Natural killer cell (primary cell): Measurements from ENCODE around the gene BBX. TPM values are rescaled to one million over a fixed set of nuclear protein-coding genes. Genes with fewer than 3 reads are reported as not detected.

Experiments
- ATAC-seq, 3 donors: fragments of 150-1000 bp in 2 of 3; fragments of 200-7000 bp in 1 of 3; cut with Tn5 transposase; 1 replicate in 1 of 3; 2 replicates in 2 of 3; pipeline ENCODE4 v1.10.0; 2021; ENCODE audit warnings: mild to moderate bottlenecking in 2 of 3, moderate library complexity in 2 of 3
- DNase-seq, 2 donors: peaks; one replicate each; pipeline versions ENCODE4 v3.0.0 to v3.0.0-alpha.2; 2013 to 2021; ENCODE audit warnings: mixed read lengths in 1 of 2
- H3K27ac ChIP-seq: one replicate; pipeline ENCODE4 v1.5.1; 2013; ENCODE audit warnings: mild to moderate bottlenecking, low read length
- H3K27me3 ChIP-seq: one replicate; pipeline ENCODE4 v1.6.1; 2013; ENCODE audit warnings: low read length; ENCODE audit not compliant: control insufficient read depth, insufficient read depth
- H3K36me3 ChIP-seq: one replicate; pipeline ENCODE4 v1.6.1; 2013; ENCODE audit warnings: low read length; ENCODE audit not compliant: control insufficient read depth, insufficient read depth
- H3K4me1 ChIP-seq: one replicate; pipeline ENCODE4 v1.6.1; 2013; ENCODE audit warnings: low read length; ENCODE audit not compliant: control insufficient read depth, insufficient read depth
- H3K4me3 ChIP-seq: one replicate; pipeline ENCODE4 v1.5.1; 2013; ENCODE audit warnings: low read length
- H3K9me3 ChIP-seq: one replicate; pipeline ENCODE4 v1.6.1; 2013; ENCODE audit warnings: low read length; ENCODE audit not compliant: control insufficient read depth, insufficient read depth
- H3K27ac Mint-ChIP-seq, 2 donors: one replicate each; pipeline ENCODE4 v1.8.0; 2022; ENCODE audit warnings: mild to moderate bottlenecking in 2 of 2, mixed read lengths in 2 of 2, moderate library complexity in 1 of 2
- H3K27me3 Mint-ChIP-seq, 2 donors: one replicate each; pipeline ENCODE4 v1.8.0; 2022; ENCODE audit warnings: low read depth in 2 of 2, mixed read lengths in 2 of 2
- H3K36me3 Mint-ChIP-seq: one replicate; pipeline ENCODE4 v1.8.0; 2022; ENCODE audit warnings: mixed read lengths
- H3K4me1 Mint-ChIP-seq, 2 donors: one replicate each; pipeline ENCODE4 v1.8.0; 2022; ENCODE audit warnings: mixed read lengths in 2 of 2
- H3K4me3 Mint-ChIP-seq: one replicate; pipeline ENCODE4 v1.8.0; 2022; ENCODE audit warnings: mild to moderate bottlenecking, moderate library complexity, mixed read lengths
- H3K9me3 Mint-ChIP-seq, 2 donors: one replicate each; pipeline ENCODE4 v1.8.0; 2022; ENCODE audit warnings: mixed read lengths in 2 of 2
- WGBS: methylation state at CpG from one replicate; pipeline ENCODE4 v1.1.7; 2013; ENCODE audit warnings: missing lambda C conversion rate; ENCODE audit not compliant: insufficient coverage; 5-methylcytosine and 5-hydroxymethylcytosine counted together
- intact Hi-C: fragments of 100-400 bp; cut with micrococcal nuclease; formaldehyde crosslinking; loops from one replicate; pipeline ENCODE4 v1.14.2; 2022
- total RNA-seq, 4 donors: library from RNA; stranded (reverse); fragments of 120-200 nt in 1 of 4; gene quantifications; one replicate each; pipeline versions ENCODE4 v1.2.3 to v1.2.4, GENCODE V29; 2013 to 2022
- TF ChIP-seq, protein P1 (sequence below): fragments of 200-600 bp; IDR thresholded peaks from one replicate; pipeline ENCODE4 v1.8.0; 2022; ENCODE audit warnings: antibody characterized with exemption

BBX gene
- total RNA-seq, 3 donors from 2014 or later (not counting 1 experiment from before 2014, with no cell fraction given): 80.0 to 87.1 (median 83.4) TPM

DNA sequence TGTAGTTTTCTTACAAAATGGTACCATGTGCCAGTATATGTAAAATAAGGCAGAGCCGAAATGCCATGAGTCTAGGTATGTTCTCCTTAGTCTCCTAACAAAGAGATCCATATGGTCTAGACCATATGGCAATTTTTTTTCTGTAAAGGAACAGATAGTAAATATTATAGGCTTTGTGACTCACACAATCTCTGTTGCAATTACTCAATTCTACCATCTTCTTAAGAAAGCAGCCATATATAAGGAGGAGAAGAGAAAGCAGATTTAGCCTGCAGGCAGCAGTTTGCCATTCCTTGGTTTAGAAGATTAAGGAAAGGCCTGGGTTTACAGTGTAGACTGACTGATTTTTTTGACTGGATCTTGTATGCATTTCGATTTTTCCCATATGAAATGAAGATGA lies 16.3 kb upstream of the BBX start:
- Histone ChIP-seq H3K9me3 (no peaks in the 10 kb centered on the region), H3K4me1 (no peaks in the 10 kb centered on the region), H3K4me3 (no peak overlapping the region), H3K36me3 (no peaks in the 10 kb centered on the region), H3K27ac (no peak overlapping the region), H3K27me3 (no peaks in the 10 kb centered on the region)
- Mint-ChIP-seq H3K4me1 (no peaks in the 10 kb centered on the region), H3K9me3 (no peaks in the 10 kb centered on the region), H3K27ac (no peak overlapping the region), H3K4me3 (no peak overlapping the region), H3K27me3 (peaks cover 12 to 21% of the 10 kb centered on the region in 2 donors), H3K36me3 (no peaks in the 10 kb centered on the region)
- intact Hi-C loops: no loop called here
- DNase-seq: no peak
- ATAC-seq: no peak
- no CpG with 5 or more reads among the region's 2 CpGs for WGBS
- TF ChIP-seq, protein P1, sequence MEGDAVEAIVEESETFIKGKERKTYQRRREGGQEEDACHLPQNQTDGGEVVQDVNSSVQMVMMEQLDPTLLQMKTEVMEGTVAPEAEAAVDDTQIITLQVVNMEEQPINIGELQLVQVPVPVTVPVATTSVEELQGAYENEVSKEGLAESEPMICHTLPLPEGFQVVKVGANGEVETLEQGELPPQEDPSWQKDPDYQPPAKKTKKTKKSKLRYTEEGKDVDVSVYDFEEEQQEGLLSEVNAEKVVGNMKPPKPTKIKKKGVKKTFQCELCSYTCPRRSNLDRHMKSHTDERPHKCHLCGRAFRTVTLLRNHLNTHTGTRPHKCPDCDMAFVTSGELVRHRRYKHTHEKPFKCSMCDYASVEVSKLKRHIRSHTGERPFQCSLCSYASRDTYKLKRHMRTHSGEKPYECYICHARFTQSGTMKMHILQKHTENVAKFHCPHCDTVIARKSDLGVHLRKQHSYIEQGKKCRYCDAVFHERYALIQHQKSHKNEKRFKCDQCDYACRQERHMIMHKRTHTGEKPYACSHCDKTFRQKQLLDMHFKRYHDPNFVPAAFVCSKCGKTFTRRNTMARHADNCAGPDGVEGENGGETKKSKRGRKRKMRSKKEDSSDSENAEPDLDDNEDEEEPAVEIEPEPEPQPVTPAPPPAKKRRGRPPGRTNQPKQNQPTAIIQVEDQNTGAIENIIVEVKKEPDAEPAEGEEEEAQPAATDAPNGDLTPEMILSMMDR: no peak

DNA sequence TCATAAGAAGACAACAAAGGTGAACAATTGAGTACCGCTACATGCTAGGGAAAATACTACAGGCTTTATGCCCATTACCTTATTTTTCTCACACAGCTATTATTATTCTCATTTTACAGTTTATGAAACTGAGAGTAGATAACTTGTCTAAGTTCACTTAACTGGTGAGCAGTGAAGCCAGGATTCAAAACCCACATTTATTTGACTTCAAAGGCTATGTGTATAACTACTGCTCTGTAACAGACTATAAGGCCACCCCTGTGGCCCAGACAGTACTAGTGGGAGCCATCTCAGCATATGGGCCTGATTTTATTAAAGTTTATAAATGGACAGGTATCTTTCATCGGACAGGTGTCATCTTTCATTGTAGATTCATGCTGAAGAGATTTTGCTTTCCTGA lies 14.4 kb upstream of the BBX start:
- Mint-ChIP-seq H3K36me3 (no peaks in the 10 kb centered on the region), H3K4me3 (no peak overlapping the region), H3K4me1 (no peaks in the 10 kb centered on the region), H3K27ac (no peak overlapping the region), H3K27me3 (peaks cover 16 to 31% of the 10 kb centered on the region in 2 donors), H3K9me3 (no peaks in the 10 kb centered on the region)
- ATAC-seq: no peak
- no peaks in the 10 kb centered on the region for H3K36me3 ChIP-seq
- intact Hi-C loops: no loop called here
- no peaks in the 10 kb centered on the region for H3K27me3 ChIP-seq
- H3K4me1 ChIP-seq: no peaks in the 10 kb centered on the region
- WGBS: 80% methylated on average over 1 of the region's 2 CpGs
- H3K4me3 ChIP-seq: no peak overlapping the region
- DNase-seq: no peak
- H3K27ac ChIP-seq: no peak overlapping the region
- H3K9me3 ChIP-seq: no peaks in the 10 kb centered on the region
- TF ChIP-seq, protein P1: no peak

GRCh38 chr3:107512108-107512507 lies 10.7 kb upstream of the BBX start:
- TF ChIP-seq, protein P1: no peak
- Mint-ChIP-seq H3K27me3 (peaks cover 19 to 35% of the 10 kb centered on the region in 2 donors), H3K4me1 (no peaks in the 10 kb centered on the region), H3K9me3 (no peaks in the 10 kb centered on the region), H3K4me3 (no peak overlapping the region), H3K27ac (no peak overlapping the region), H3K36me3 (no peaks in the 10 kb centered on the region)
- Histone ChIP-seq H3K27ac (no peak overlapping the region), H3K27me3 (no peaks in the 10 kb centered on the region), H3K9me3 (no peaks in the 10 kb centered on the region), H3K4me1 (no peaks in the 10 kb centered on the region), H3K4me3 (no peak overlapping the region), H3K36me3 (no peaks in the 10 kb centered on the region)
- 89% methylated on average over 1 of the region's 1 CpG for WGBS
- intact Hi-C loops: no loop called here
- no peak for ATAC-seq
- no peak for DNase-seq

DNA sequence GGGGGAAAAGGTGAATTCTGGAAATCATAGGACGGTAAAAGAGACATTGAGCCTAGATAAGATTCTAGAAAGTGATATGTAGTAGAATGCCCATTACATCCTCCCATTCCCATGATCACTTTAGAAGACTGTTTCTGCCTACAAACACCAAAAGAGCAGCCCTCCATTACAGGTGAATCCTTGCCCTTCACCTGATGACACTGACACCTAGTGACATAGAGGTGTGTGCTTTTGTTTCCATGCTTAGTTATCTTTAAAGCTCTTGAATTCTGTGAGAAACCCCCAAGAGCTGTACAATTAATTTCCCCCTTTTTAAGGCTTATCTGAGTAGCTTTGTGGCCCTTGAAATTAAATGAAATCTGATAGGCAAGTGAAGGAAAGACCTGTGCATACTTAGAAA lies 8.3 kb upstream of the BBX start:
- no peak overlapping the region for H3K4me3 Mint-ChIP-seq
- no peak overlapping the region for H3K27ac Mint-ChIP-seq
- no peaks in the 10 kb centered on the region for H3K4me1 ChIP-seq
- DNase-seq: peak in 1 of 2 donors; percentile 12
- no peak overlapping the region for H3K27ac ChIP-seq
- TF ChIP-seq, protein P1: no peak
- ATAC-seq: no peak
- no peaks in the 10 kb centered on the region for H3K4me1 Mint-ChIP-seq
- H3K27me3 Mint-ChIP-seq: peaks cover 23 to 44% of the 10 kb centered on the region in 2 donors
- no peaks in the 10 kb centered on the region for H3K9me3 ChIP-seq
- no peaks in the 10 kb centered on the region for H3K36me3 Mint-ChIP-seq
- no peaks in the 10 kb centered on the region for H3K9me3 Mint-ChIP-seq
- no peak overlapping the region for H3K4me3 ChIP-seq
- no CpG with 5 or more reads among the region's 1 CpG for WGBS
- H3K27me3 ChIP-seq: no peaks in the 10 kb centered on the region
- H3K36me3 ChIP-seq: no peaks in the 10 kb centered on the region
- intact Hi-C loops: no loop called here
